CD4-positive, CD25-positive, alpha-beta regulatory T cell (primary cell): ENCODE results near the gene ASCL5. TPM values are rescaled to one million over a fixed set of nuclear protein-coding genes. Genes with fewer than 3 reads are reported as not detected.

Experiments used
- ATAC-seq, 2 donors: fragments of 150-1000 bp; cut with Tn5 transposase; one replicate each; pipeline ENCODE4 v1.10.0; 2021; ENCODE audit warnings: low read depth in 2 of 2, moderate number of reproducible peaks in 2 of 2, moderate library complexity in 1 of 2
- DNase-seq, 3 donors: peaks; one replicate each; pipeline versions ENCODE4 v3.0.0 to v3.0.0-alpha.2; 2012 to 2022; ENCODE audit warnings: mixed read lengths in 1 of 3
- H3K27ac ChIP-seq: one replicate; pipeline ENCODE4 v1.7.0; 2013; ENCODE audit warnings: mild to moderate bottlenecking, low read length; ENCODE audit not compliant: insufficient read depth, poor library complexity, severe bottlenecking
- H3K27me3 ChIP-seq: one replicate; pipeline ENCODE4 v1.7.0; 2013; ENCODE audit warnings: low read length; ENCODE audit not compliant: control insufficient read depth, insufficient read depth
- H3K36me3 ChIP-seq: one replicate; pipeline ENCODE4 v1.7.0; 2013; ENCODE audit warnings: mild to moderate bottlenecking, low read length, moderate library complexity; ENCODE audit not compliant: control insufficient read depth, insufficient read depth
- H3K4me1 ChIP-seq: 2 replicates; pipeline ENCODE4 v1.7.0; 2013; ENCODE audit warnings: mild to moderate bottlenecking, low read length; ENCODE audit not compliant: insufficient read depth, control insufficient read depth, poor library complexity, severe bottlenecking
- H3K4me3 ChIP-seq: one replicate; pipeline ENCODE4 v1.7.0; 2013; ENCODE audit warnings: low read depth, mild to moderate bottlenecking, low read length, moderate library complexity
- H3K9me3 ChIP-seq, 2 experiments: 1 replicate in 1 of 2; 2 replicates in 1 of 2; pipeline ENCODE4 v1.7.0; 2013; ENCODE audit warnings: low read length in 2 of 2, mild to moderate bottlenecking in 1 of 2, moderate library complexity in 1 of 2; ENCODE audit not compliant: control insufficient read depth in 2 of 2
- H3K27ac Mint-ChIP-seq, 3 donors: one replicate each; pipeline ENCODE4 v1.8.0; 2020 to 2022; ENCODE audit warnings: mild to moderate bottlenecking in 3 of 3, mixed read lengths in 3 of 3, moderate library complexity in 2 of 3
- H3K27me3 Mint-ChIP-seq: one replicate; pipeline ENCODE4 v1.8.0; 2022; ENCODE audit warnings: mild to moderate bottlenecking, mixed read lengths
- H3K36me3 Mint-ChIP-seq: one replicate; pipeline ENCODE4 v1.8.0; 2020; ENCODE audit warnings: mixed read lengths
- H3K4me1 Mint-ChIP-seq, 4 donors: one replicate each; pipeline ENCODE4 v1.8.0; 2020 to 2022; ENCODE audit warnings: mixed read lengths in 4 of 4, mild to moderate bottlenecking in 1 of 4
- H3K4me3 Mint-ChIP-seq, 4 donors: one replicate each; pipeline ENCODE4 v1.8.0; 2020 to 2022; ENCODE audit warnings: mild to moderate bottlenecking in 4 of 4, mixed read lengths in 4 of 4, moderate library complexity in 3 of 4
- H3K9me3 Mint-ChIP-seq, 7 donors: one replicate each; pipeline ENCODE4 v1.8.0; 2020 to 2022; ENCODE audit warnings: mixed read lengths in 7 of 7, mild to moderate bottlenecking in 3 of 7, moderate library complexity in 2 of 7
- polyA plus RNA-seq, 4 donors: library from polyadenylated mRNA; unstranded; fragments of 300-500 nt; fragmentation: Illumina TruSeq; gene quantifications; one replicate each; pipeline ENCODE4 v1.2.3, GENCODE V29; 2021
- total RNA-seq: library from RNA; stranded (reverse); gene quantifications from one replicate; pipeline ENCODE4 v1.2.3, GENCODE V29; 2022

The ASCL5 gene
- total and polyA plus RNA-seq, 5 donors from 2014 or later, result 0.08 to 0.27 TPM; not detected in 3

GRCh38 chr1:201093561-201093960 lies 33.4 kb downstream of the ASCL5 start:
- Histone ChIP-seq H3K4me3 (no peak overlapping the region), H3K27ac (no peak overlapping the region), H3K4me1 (no peaks in the 10 kb centered on the region), H3K36me3 (no peaks in the 10 kb centered on the region), H3K9me3 (no peaks in the 10 kb centered on the region), H3K27me3 (no peaks in the 10 kb centered on the region)
- peaks cover 18% of the 10 kb centered on the region for H3K27me3 Mint-ChIP-seq
- DNase-seq, result no peak
- no peak overlapping the region for H3K27ac Mint-ChIP-seq
- H3K4me3 Mint-ChIP-seq, result no peak overlapping the region
- no peak for ATAC-seq
- H3K4me1 Mint-ChIP-seq, result no peaks in the 10 kb centered on the region
- H3K9me3 Mint-ChIP-seq, result no peaks in the 10 kb centered on the region
- no peaks in the 10 kb centered on the region for H3K36me3 Mint-ChIP-seq

GRCh38 chr1:201092738-201093137 lies 34.2 kb downstream of the ASCL5 start:
- Histone ChIP-seq H3K4me3 (no peak overlapping the region), H3K4me1 (no peaks in the 10 kb centered on the region), H3K9me3 (no peaks in the 10 kb centered on the region), H3K27me3 (no peaks in the 10 kb centered on the region), H3K27ac (no peak overlapping the region), H3K36me3 (no peaks in the 10 kb centered on the region)
- no peak overlapping the region for H3K27ac Mint-ChIP-seq
- H3K27me3 Mint-ChIP-seq, result peaks cover 19% of the 10 kb centered on the region
- no peaks in the 10 kb centered on the region for H3K4me1 Mint-ChIP-seq
- no peaks in the 10 kb centered on the region for H3K9me3 Mint-ChIP-seq
- ATAC-seq (no peak), DNase-seq (no peak)
- no peak overlapping the region for H3K4me3 Mint-ChIP-seq
- no peaks in the 10 kb centered on the region for H3K36me3 Mint-ChIP-seq

GRCh38 chr1:201091256-201091655 lies 35.7 kb downstream of the ASCL5 start:
- ATAC-seq (no peak), DNase-seq (no peak)
- Mint-ChIP-seq H3K27ac (no peak overlapping the region), H3K4me1 (no peaks in the 10 kb centered on the region), H3K36me3 (no peaks in the 10 kb centered on the region), H3K4me3 (no peak overlapping the region), H3K9me3 (no peaks in the 10 kb centered on the region), H3K27me3 (peaks cover 22% of the 10 kb centered on the region)
- Histone ChIP-seq H3K36me3 (no peaks in the 10 kb centered on the region), H3K27me3 (peaks cover 2% of the 10 kb centered on the region), H3K4me3 (no peak overlapping the region), H3K9me3 (no peaks in the 10 kb centered on the region), H3K27ac (no peak overlapping the region), H3K4me1 (no peaks in the 10 kb centered on the region)

GRCh38 chr1:201090541-201090940 lies 36.4 kb downstream of the ASCL5 start:
- H3K4me3 ChIP-seq, result no peak overlapping the region
- peaks cover 2% of the 10 kb centered on the region for H3K27me3 ChIP-seq
- DNase-seq, result no peak
- H3K36me3 ChIP-seq, result no peaks in the 10 kb centered on the region
- Mint-ChIP-seq H3K27me3 (peaks cover 26% of the 10 kb centered on the region), H3K27ac (no peak overlapping the region), H3K36me3 (no peaks in the 10 kb centered on the region), H3K4me3 (no peak overlapping the region), H3K4me1 (peaks cover 0 to 2% (median under 1%) of the 10 kb centered on the region in 4 donors), H3K9me3 (no peaks in the 10 kb centered on the region)
- no peaks in the 10 kb centered on the region for H3K4me1 ChIP-seq
- H3K27ac ChIP-seq, result no peak overlapping the region
- no peaks in the 10 kb centered on the region for H3K9me3 ChIP-seq
- no peak for ATAC-seq

- no peaks in the 10 kb centered on the region for H3K4me1 ChIP-seq
These were observed 37.4 kb downstream of the ASCL5 start for GRCh38 chr1:201089596-201089995.

GRCh38 chr1:201088901-201089525 lies 38.0 kb downstream of the ASCL5 start:
- H3K36me3 Mint-ChIP-seq, result no peaks in the 10 kb centered on the region
- peaks cover 0 to 4% (median under 1%) of the 10 kb centered on the region in 4 donors for H3K4me1 Mint-ChIP-seq
- Histone ChIP-seq H3K9me3 (no peaks in the 10 kb centered on the region), H3K36me3 (no peaks in the 10 kb centered on the region), H3K4me1 (no peaks in the 10 kb centered on the region), H3K4me3 (no peak overlapping the region), H3K27me3 (peaks cover 4% of the 10 kb centered on the region), H3K27ac (no peak overlapping the region)
- no peak for ATAC-seq
- no peak for DNase-seq
- H3K9me3 Mint-ChIP-seq, result no peaks in the 10 kb centered on the region
- H3K27me3 Mint-ChIP-seq, result peaks cover 16% of the 10 kb centered on the region
- H3K4me3 Mint-ChIP-seq, result no peak overlapping the region
- H3K27ac Mint-ChIP-seq, result no peak overlapping the region

More at GRCh38 chr1:201089596-201089995, 37.4 kb downstream of the ASCL5 start:
- H3K9me3 ChIP-seq, result no peaks in the 10 kb centered on the region
- H3K36me3 ChIP-seq, result no peaks in the 10 kb centered on the region
- peaks cover 4% of the 10 kb centered on the region for H3K27me3 ChIP-seq
- Mint-ChIP-seq H3K36me3 (no peaks in the 10 kb centered on the region), H3K27ac (no peak overlapping the region), H3K9me3 (no peaks in the 10 kb centered on the region), H3K4me1 (peaks cover 0 to 3% (median under 1%) of the 10 kb centered on the region in 4 donors), H3K27me3 (peaks cover 19% of the 10 kb centered on the region), H3K4me3 (no peak overlapping the region)
- H3K27ac ChIP-seq, result no peak overlapping the region
- no peak for DNase-seq
- ATAC-seq, result no peak
- no peak overlapping the region for H3K4me3 ChIP-seq

- Histone ChIP-seq H3K27ac (no peak overlapping the region), H3K9me3 (no peaks in the 10 kb centered on the region), H3K4me1 (no peaks in the 10 kb centered on the region), H3K4me3 (no peak overlapping the region), H3K27me3 (peaks cover 4% of the 10 kb centered on the region), H3K36me3 (no peaks in the 10 kb centered on the region)
- H3K9me3 Mint-ChIP-seq, result no peaks in the 10 kb centered on the region
- H3K4me3 Mint-ChIP-seq, result no peak overlapping the region
- H3K4me1 Mint-ChIP-seq, result peaks cover 0 to 4% (median under 1%) of the 10 kb centered on the region in 4 donors
- DNase-seq (no peak), ATAC-seq (no peak)
- H3K36me3 Mint-ChIP-seq, result no peaks in the 10 kb centered on the region
- H3K27me3 Mint-ChIP-seq, result peaks cover 16% of the 10 kb centered on the region
- no peak overlapping the region for H3K27ac Mint-ChIP-seq
These were observed 38.6 kb downstream of the ASCL5 start for GRCh38 chr1:201088395-201088794.
